DMS53 (cell line): ENCODE measurements around the gene NCL.
"Not testable (repeated sequence)": the region's sequence is repeated elsewhere in the genome, so short reads cannot be mapped to it uniquely, and the experiment has no call there.

Experiments
- DNase-seq: peaks from one replicate; lab custom pipeline; 2025; lab: John Stamatoyannopoulos, UW

NCL gene

GRCh38 chr2:231467613-231468530, 3.6 kb upstream of the NCL start:
- no peak for DNase-seq

GRCh38 chr2:231467016-231467545, 2.8 kb upstream of the NCL start:
- DNase-seq = no peak

GRCh38 chr2:231464576-231465540, 574 bp upstream of the NCL start:
- DNase-seq = peak; percentile 89

DNA sequence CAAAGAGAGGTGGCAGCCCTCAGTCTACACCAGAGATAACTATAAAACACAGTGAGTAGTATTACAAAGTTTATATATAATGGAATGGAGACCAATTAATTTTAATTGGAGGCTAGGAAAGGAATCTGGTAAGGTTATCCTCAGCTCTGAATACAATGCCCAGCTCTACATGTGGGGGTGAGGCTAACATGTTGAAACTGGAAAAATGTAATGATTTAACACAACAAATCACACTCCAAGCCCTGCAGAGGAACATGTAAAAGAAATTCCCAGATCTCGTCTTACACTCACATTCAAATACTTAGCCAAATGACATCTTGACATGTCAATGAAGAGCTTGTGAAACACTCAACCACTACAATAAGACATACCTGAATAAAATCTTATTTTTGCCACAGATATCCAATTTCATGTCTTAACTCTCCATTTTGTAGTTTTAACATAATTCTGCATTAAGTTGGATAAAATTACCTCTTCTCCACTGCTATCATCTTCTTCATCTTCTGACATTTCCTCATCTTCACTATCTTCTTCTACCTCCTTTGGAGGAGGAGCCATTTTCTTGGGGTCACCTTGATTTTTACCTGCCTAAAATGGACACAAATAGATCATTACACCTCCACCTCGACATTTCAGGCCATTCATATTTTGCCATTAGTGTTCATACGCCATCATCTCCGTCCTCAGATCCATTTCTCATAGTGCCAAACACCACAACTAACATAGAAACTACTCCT, 1.4 kb downstream of the NCL start:
- DNase-seq = no peak

DNA sequence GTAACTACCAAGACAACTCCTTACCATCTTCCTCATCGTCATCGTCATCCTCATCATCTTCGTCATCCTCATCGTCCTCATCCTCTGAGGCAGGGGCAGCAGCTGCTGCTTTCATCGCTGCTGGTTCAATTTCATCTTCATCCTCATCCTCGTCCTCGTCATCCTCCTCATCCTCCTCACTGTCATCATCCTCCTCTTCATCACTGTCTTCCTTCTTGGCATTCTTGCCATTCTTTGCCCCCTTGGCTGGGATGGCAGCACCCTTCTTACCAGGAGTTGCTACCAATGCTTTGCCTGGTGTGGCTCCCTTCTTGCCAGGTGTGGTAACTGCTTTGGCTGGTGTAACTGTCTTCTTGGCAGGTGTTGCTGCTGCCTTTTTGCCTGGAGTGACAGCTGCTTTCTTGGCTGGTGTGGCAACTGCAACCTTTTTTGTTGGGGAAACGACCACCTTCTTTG, 2.7 kb downstream of the NCL start:
- no peak for DNase-seq

- DNase-seq = not testable (repeated sequence)
Observed at GRCh38 chr2:231460841-231461240, 3.4 kb downstream of the NCL start.

DNA sequence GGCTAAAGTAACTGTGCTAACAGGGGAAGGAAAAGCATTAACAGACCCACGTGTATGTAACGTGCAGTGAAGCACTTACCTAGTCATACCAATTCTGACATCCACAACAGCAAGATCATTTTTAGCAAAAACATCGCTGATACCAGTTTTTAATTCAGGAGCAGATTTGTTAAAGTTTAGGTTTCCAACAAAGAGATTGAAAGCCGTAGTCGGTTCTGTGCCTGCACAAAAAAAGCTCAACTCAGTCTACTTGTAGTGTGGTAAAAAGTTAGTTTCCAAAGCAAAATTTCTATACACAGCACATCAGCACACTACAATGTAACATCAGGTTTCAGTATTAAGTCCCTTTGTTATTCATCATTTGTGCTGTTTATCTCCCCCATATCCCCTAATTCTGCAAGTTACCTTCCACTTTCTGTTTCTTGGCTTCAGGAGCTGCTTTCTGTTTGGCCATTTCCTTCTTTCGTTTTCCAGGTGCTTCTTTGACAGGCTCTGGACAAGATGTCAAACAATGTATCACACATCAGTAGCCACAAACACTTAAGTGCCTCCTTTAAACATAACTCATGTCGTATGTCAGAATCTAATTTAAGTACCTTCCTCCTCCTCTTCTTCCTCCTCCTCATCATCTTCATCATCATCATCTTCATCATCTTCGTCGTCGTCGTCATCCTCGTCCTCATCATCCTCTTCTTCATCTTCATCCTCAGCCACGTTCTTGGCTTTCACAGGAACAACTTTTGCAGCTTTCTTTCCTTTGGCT, 4.0 kb downstream of the NCL start:
- DNase-seq = no peak

DNA sequence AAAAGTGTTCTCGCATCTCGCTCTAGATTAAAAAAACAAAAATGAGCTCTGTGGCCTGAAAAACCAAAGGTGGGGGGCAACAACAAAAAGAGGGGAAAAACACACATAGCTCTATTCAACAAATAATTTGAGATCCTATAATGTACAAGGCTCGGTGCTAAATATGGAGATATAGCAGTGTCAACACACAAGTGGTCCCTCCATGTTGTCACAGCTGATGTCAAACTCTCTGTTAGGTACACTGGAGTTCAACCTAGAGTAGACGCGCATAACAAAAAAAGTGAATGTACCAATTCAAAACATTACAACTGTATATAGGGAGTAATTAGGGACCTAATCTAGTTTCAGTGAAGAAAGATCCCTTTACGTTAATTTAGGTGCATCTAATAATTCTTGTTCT, 5.9 kb downstream of the NCL start:
- no peak for DNase-seq

DNA sequence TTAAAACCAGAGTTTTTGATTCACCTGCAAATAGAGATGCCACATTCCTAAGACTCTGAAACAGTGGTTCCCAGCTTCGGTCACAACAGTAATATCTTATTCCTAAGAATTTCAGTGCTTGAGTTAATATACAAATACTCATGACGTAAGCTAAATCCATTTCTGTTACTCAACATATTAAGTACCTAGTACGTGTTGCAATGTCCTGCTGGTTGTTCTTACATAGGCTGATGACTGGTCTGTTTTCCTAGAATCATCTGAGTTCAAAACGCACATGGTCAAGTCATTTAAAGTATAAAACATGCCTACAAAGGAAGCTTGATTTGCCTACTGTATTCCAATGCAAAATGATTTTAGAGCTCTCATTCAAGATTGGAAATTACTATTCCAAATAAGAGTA, 7.2 kb downstream of the NCL start:
- DNase-seq = no peak

- no peak for DNase-seq
Observed at GRCh38 chr2:231456295-231457004, 7.8 kb downstream of the NCL start.

GRCh38 chr2:231455890-231456289, 8.4 kb downstream of the NCL start:
- no peak for DNase-seq

DNA sequence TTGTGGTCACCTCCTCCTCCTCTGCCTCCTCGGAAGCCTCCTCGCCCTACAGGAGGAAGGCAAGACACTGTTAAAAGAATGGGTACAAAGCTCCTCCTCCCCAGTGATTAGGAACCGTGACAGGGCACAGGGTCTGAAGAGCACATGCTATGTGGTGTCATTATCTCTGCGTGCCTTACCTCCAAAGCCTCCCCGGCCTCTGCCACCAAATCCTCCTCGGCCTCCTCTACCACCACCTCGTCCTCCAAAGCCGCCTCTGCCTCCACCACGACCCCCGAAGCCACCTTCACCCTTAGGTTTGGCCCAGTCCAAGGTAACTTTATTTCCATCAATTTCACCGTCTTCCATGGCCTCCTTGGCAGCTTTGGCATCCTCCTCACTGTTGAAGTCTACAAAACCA, 9.1 kb downstream of the NCL start:
- peak; percentile 13 for DNase-seq

DNA sequence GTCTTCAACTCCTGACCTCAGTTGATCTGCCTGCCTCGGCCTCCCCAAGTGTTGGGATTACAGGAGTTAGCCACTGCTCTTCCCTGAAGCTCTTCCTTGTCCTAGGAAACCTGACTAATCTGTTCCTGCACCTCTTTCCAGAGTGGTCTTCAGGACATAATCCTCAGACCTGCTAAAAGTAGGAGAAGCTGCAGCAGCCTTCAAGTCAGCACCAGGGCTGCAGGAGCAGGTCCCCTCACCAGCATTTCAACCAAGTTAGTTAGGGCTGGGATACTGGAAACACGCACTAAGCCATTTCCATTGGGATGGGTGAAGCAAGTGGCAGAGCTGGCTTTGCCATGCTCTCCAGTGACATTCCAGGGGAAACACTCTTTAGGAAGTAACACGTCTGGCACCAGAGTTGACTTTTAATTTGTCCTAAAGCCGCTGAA, 9.9 kb downstream of the NCL start:
- peak; percentile 12 for DNase-seq

GRCh38 chr2:231452799-231453508, 11.3 kb downstream of the NCL start:
- peak; percentile 60 for DNase-seq

GRCh38 chr2:231450548-231450989, 13.7 kb downstream of the NCL start:
- peak; percentile 18 for DNase-seq

GRCh38 chr2:231449503-231450054, 14.7 kb downstream of the NCL start:
- DNase-seq = peak; percentile 9

- DNase-seq = no peak
Observed at GRCh38 chr2:231436957-231437356, 27.3 kb downstream of the NCL start.

GRCh38 chr2:231433990-231434389, 30.3 kb downstream of the NCL start:
- no peak for DNase-seq

- no peak for DNase-seq
Observed at GRCh38 chr2:231431606-231432005, 32.7 kb downstream of the NCL start.
